Measurements from ENCODE around the gene RPS21.
A peak's percentile ranks its signal among the peaks of the same experiment; 100 is the strongest.

The RPS21 gene

DNA sequence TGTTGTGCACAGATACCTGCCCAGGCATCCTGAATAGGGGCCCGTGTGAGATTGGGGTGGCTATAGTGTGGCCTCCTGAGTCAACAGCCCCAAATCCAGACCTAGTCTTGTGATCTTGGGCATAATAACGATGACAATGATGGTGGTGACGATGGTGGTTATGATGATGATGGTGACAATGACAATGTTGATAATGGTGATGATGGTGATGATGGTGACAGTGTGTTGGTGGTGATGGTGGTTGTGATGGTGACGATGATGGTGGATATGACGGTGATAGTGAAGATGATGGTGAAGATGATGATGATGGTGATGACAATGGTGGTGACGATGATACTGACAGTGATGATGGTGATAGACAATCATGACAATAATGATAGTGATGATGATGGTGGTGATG is 5.1 kb upstream of the RPS21 start:
- no peak for DNase-seq

DNA sequence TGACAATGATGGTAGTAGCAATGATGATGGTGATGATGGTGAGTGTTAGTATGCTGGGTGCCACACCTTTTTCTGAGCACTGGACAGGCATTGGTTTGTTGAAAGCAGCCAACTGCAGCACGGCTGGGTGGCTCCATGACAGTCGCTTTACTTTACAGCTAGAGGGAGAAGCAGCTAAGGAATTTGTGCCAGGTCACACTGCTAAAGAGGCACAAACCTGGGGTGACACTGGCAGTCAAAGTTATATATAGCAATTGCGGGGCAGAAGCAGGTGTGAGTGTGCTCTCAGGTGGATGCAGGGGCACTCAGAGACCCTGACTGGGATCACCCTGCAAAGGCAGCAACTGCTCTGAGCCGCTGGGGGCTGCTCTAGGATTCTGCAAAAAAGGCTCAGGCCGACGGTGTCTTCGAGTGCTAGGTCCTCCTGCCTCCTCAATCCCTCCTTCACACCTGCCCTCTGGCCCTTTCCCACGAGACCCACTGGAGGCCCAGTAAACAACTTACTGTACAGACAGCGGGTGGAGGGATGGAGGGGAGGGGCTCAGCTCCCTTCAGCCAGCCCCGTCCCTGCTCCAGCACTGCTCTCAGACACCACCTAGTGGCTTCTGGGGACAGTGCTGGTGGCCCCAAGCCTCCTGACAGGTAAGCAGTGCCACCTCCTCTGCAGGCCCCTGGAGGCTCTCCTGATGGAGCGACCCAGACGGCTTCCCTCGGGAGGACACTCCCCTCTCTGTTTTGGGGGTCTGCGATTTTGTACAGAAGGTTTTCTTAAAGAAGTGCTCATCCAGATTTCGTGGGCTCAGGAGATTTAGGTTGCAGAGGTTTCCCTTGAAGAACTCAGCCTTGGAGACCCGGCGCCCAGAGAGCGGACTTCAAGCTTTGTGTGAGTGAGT is 4.4 kb upstream of the RPS21 start:
- peak; percentile 60 for DNase-seq

DNA sequence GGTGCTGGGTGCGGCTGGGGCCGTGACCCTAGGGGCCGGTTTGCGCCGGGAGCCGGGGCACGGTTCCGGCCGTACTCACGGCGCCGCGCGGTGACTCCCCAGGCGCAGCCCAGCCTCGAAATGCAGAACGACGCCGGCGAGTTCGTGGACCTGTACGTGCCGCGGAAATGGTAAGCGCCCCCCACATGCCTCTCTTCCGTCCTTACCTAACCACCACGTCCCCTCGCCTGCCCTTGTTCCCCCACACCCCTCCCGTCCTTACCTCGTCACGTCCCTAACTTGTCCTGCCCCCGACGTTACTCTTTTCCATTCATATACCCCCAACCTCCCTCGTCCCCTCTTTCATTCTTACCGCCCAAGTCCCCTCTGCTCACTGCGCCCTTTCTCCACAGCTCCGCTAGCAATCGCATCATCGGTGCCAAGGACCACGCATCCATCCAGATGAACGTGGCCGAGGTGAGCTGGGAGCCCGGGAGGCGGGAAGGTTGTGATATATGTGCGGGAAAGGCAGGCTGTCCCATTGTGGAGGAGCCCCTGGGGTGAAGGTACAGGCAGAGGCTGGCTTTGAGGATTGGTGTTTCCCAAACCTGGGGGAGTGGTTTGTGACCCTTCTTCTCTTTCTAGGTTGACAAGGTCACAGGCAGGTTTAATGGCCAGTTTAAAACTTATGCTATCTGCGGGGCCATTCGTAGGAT is 463 bp downstream of the RPS21 start:
- DNase-seq, result no peak

DNA sequence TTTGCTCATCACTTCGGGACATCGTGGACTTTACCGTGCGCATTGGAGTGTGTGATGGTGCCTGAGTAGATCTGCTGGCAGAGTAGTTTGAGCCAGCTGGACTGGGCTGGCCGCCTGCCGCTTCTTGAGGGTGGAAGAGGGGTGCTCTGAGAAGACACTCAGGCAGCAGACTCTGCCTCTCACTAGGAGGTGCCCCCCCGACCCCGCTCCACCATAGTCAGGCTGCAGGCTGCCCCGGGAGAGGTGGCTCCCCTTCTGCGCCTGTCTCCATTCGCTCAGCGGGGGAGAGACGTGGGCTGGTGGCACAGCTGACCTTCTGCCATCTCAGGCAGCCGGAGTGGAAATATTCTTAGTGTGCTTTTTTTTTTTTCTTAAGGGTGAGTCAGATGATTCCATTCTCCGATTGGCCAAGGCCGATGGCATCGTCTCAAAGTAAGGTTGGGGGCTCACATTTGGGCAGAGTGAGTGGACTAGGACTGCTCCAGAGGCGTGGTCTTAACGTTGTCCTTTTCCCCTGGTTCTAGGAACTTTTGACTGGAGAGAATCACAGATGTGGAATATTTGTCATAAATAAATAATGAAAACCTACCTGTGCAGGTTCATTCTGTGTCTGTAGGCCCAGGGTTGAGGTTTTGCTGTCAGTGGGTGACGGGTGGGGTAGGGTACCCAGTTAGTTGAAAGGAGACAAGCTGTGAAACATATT is 1.2 kb downstream of the RPS21 start:
- no peak for DNase-seq

DNA sequence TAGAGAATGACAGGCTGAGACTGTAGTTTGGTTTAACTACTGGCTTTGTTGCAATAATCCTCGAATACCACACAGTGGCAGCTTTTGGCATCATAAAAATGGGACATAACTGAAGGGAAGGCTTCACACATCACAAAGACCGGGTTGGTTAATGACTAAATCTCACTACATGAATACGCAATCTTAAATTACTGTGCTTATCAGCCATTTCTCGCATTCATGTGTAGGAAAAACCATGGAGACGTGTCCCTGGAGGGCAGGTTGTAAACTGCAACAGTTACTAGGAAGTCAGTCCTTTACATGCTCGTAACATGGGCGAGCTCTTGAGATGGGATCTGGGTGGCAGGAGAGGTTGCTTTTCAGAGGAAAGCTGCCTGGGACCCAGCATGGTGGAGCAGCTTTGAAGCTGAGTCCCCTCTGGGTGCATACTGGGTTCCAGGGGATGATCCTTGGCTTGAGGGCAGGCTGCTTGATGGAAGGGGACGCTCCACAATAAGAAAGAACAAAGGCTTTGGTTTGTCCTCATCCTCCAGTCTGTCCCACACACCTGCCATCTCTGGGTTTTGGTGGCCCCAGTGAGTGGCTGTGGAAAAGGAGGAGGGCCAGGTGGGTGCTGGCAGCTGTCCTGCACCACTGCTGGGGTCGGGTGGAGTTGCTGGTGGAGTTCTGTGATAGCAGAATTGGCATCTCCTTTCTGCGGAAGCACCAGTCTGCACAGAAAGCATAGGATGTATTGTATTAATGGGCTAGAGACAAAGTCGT is 2.1 kb downstream of the RPS21 start:
- no peak for DNase-seq

DNA sequence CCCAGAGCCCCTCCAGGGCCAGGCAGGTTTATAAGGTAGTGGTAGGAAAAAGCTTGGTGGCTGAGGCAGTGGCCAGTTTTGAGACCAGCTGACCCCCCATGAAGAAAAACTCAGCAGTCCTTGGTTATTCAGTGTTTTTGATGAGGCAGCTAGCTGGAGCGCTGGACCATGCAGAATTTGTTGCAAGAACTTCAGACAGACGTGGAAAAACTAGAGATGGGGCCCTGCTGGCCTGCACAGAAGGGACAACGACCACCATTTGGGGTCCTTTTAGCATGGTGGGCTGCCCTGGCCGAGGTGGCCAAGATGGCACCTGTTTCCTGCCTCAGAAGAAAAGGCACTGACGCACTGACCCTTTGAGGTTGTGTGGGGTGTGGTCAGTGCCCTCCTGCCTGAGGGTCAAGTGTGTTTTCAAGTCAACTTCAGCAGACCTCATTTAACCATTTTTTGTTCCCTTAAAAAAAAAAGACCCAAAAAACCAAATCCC is 2.7 kb downstream of the RPS21 start:
- DNase-seq, result no peak

DNA sequence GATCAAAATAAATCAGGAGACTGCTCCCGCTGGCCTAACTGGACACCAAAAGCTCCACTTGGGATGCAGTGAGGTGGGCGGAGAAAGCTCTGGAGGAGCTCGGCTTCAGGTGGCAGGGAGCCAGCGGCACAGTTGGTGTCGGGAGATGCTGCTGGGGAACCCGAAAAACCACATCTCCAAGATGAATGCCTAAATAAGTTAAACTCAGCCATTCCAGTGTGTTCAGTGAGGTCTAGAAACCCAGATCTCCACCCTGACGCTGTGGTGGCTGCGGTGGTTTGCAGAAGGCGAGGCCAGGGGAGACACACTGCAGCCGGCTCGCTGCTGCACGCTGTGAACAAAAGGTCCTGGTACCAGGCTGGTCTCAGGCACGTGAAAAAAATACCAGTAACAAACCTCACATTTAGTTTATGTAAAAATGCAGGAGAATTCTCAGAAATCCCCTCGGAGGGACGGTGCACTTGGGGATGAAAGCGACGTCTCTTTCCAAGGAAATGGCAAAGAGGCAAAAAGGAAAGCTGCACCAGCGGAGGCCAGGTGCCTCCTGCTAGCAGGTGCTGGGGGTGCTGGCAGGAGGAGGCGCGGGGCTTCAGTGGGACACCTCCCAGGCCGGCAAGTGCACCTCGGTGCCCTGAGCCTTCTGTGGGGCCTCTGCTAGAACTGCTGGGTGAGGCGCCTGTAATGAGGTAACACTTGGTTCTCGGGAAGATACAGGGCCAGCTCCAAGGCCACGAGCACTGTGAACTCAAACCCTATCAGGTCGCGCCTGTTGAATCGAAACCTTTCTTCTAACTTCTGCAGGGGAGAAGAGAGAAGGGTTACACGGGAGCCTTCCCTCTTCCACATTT is 3.6 kb downstream of the RPS21 start:
- DNase-seq, result no peak

DNA sequence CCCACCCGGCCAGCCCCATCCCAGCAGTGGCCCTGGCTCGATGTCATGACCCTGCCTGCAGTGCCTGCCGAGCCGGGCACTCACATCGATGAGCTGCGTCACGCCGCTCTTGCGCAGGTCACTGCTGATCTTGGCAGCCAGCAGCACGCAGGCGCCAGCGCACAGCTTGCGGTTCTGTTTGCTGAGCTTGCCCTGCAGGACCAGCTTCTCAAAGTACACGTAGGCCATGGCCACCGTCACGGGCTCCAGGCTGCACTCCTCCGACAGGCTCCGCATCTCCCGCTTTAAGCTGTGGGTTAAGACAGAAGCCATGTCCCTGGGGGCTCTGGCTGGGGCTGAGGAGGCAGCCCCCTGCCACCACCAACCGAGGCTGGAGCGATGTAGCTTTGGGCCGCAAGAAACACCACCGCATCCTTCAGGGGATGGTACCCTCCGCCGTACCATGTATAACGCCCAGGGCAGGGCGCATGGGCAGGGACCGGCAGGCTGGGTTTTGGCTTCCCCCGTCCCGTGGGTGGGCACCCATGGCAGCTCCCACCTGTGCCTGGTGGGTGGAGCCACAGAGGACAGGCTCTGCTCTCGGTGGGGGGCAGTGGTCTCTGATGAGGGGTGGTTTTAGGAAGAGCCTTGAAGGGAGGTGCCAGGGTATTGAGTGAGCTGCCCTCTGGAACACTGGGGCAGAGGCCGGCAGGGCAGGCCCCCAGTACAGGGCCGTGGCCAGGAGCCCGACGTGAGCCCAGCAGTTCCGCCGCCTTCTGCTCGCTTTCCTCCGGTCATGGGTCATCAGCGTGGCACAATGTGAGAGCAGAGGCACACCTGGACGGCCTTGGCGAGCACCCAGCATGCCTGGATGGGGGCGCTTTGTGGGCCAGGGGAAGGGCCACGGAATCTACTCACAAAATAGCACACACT is 4.5 kb downstream of the RPS21 start:
- no peak for DNase-seq

DNA sequence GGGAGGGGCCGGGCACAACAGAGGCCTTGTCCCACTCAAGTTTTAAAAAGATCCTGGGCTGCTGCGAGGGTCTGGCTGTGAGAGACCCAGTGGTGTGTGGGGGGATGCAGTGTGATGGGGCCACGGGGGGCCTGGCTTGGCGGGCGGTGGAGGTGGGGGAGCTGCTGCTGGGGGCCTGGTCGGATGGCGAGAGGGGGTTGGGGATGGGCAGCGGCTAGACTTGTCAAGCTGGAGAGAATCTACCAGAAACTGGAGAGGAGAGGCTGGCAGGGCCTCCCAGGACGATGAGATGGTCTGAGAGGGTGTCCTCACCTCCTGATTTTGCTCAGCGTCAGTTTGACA is 5.1 kb downstream of the RPS21 start:
- no peak for DNase-seq

DNA sequence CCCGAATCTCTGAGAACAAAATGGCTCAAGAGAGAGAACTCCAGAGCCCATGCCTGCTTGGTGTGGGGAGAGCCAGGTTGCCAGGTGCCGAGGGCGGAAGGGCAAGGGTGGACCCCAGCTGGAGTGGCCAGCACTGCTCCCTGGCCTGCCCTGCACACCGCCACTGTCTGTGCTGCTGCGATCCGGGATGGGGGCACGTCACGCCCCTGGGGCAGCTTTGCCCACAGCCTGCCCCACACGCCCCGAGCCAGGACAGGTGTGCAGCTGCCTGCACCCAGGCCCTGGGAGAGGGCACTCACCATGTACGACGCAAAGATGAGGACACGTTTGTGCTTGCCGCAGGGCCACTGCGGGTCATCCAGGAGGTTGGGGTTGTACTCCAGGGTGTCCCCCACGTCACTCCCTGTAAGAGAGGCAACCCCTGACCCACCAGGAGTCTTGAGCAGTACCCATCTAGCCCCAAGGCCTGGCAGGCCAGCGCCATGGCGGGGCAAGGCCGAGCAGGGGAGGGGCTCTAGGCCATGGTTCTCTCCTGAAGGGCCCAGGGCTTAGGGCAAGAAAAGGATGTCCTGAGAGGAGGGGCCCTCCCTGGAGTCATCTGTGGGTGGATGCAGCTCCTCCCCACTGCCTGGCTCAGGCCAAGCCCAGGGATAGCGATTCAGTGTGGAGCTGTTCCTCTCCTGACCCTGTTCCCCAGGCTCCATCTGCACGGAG is 5.9 kb downstream of the RPS21 start:
- no peak for DNase-seq

DNA sequence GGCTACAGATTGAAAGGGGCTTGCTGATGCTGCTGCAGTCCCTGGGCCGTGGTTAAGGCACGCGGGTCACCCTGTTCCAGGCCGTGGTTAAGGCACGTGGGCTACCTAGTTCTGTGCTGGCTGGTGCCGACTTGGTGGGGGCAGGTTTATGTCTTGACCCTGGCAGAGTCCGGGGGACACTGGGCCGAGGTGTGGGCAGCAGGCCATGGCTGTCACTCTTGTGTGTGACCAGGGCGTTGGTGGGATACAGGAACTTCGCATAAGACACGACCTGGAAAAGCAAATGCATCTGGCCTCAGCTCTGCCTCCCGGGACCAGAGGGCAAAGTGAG is 6.4 kb downstream of the RPS21 start:
- no peak for DNase-seq

DNA sequence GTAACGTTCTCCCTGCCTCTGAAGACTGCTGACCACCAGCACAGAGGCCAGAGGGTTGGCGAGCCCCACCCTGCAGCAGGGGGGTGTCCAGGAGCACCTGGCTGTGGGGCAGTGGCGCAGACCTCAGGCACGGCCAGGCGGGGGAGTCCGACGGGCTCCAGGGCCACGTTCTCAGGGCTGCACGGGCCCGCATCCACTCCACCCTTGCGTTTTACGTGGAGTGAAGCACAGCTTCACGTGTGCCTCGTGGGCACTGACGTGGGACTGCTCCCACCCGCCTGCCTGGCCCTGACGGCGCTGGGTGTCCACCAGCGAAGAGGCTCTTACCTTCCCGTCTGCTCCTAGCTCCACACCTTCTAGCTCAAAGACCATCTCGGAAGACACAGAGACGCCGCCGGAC is 6.9 kb downstream of the RPS21 start:
- no peak for DNase-seq

DNA sequence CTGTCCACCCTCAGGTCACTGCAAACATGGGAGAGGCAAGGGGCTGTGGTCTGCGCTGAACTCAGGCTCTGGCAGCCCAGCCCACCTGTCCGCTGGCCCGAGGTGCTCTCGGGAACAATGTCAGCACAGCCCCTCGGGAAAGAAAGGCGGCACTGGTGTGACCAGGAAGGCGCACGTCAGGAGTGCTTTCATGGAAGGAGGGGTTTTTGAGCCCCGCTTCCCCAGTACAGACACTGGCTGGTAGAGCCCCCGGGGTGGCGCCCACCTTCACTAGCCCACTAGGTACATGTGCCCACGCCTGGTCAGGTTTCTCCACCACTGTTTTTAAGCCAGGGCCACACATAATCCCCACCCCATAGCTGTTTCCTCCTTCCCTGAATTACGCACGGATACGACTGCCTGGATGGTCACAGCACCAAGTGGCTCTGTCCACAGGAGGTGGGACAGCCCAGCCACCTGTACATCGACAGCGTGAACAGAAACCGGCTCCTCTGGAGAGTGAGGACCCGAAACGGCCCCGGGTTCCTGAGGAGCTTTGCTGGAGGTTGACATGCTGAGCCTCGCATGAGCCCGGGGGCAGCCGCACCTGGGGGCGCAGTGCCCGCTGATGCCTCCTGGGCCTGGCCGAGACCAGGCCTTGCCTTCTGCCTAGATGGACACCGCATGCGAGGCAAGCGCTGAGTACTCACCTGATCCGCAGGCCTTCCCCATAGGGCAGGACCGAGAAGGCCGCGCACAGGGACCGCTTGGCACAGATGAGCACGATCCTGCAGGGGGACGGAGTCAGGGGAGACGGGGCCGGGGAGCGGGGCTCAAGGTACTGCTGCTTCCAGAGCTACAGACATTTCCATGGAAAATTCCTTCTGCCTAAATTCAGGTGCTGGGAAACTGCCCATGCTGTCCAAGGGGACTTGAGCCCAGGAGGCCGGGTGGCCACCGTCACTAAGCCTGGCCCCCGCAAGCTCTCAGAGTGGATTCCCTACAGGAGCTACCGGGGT is 7.6 kb downstream of the RPS21 start:
- DNase-seq, result no peak

DNA sequence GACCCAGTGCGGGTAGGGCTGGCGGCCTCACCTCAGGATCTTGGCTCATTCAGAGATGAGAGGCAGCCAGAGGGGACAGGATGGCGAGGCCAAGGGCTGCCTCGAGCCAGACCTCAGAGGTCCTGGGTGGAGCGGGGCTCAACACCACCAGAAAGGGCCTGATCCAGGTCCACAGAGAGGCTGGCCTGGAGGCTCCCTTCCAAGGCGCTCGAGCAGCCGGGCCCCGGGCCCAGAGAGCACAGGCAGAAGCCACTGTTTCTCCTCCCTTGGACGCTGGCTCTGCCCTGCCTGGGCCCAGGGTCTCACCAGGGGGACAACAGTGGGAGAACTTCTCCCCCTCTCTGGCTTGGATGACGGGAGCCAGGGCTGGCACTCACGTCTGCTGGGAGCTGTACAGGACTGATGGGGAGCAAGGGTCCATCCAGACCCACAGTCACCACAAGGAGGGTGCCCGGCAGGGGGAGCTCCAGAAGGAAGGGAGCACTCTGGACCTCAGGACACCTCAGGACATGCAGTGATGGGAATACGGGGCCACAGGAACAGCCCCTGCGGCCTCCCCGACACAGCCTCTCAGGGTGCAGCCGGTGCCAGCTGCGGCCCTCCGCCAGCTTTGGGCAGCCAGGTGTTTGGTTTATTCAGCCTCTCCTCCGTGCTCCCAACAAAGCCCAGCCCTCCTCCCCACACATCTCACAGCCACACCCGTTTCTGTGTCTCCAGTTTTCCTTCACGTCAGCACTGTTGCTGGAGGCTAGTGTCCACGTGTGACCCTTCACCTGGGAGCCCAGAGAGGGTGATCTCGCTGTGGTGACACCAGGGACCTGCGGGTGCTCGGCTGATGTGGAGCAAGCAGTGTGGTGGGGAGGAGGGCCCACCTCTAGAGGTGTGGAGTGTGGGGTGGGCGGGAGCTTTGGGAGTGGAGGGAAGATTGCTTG is 8.7 kb downstream of the RPS21 start:
- no peak for DNase-seq

DNA sequence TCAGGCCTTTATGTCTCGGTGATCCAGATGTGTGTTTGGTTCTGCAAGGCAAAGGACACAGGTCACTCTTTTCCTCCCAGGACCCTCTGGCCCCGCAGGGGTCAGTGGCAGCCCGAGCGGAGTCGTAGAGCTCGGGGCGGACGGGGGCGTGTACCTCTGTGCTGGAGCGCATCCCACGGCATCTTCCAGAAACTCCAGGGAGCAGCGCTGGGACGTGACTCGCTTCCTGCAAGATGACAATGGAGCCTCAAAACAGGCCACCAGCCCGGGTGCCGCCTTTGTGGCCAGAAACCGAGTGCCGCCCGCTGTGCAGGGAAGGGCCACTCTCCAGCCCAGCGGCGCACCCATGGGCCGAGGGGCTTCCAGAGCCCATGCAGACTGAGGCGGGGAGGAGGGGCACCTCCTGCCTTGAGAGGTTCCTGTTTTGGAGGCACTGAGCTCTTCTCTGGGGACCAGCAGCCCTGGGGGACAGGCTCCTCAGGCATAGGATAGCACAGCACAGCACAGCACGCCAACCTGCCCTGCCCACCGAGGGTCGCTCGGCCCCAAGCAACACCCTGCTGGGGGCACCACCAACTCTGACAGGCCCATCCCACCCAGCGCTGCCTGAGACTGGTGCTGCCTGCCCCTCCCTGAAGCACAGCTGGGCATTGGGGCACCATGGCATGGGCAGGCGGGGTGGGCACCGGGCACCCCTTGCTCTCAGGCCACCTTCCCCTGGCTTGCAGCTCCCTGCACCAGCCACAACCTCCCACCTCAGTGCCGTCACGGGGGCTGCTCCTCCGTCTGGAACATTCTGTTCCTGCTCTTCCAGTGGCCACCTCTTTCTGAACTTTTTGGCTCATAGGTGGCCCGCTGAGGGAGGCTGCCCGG is 9.7 kb downstream of the RPS21 start:
- DNase-seq, result no peak

DNA sequence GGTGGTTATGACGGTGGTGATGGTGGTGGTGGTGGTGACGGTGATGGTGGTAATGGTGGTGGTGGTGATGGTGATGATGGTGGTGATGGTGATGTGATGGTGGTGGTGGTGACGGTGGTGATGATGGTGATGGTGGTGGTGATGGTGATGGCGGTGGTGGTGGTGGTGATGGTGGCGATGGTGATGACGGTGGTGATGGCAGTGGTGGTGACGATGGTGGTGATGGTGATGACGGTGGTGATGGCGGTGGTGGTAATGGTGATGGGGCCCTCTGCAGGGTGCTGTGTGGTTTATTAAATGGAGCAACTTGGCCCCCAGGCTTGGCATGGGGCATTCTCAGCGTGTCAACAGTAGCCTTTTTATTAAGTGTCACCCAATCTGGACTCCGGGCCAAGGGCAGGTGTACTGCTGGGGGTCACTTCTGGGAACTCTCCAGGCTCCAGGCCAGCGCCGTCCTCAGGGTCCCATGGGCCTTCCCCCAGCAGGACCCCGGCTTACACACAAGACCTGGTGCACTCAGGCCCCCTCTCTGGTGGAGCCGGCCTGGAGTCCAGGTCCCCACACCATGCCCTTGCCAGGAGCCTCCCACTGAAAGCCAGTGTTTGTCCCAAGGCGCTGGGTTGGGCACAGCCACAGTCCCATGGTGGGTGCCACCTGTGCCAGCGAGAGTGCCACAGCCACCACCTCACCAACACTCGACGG is 11.4 kb downstream of the RPS21 start:
- no peak for DNase-seq
